Chondrocyte (in vitro differentiated cells): ENCODE results near the gene C12orf57. TPM values are rescaled to one million over a fixed set of nuclear protein-coding genes. Genes with fewer than 3 reads are reported as not detected.

Source experiments
- DNase-seq: peaks from one replicate; pipeline ENCODE4 v3.0.0; 2021; ENCODE audit warnings: mixed read lengths, low spot score
- H3K27ac Mint-ChIP-seq: one replicate; pipeline ENCODE4 v1.8.0; 2021; ENCODE audit warnings: mild to moderate bottlenecking, moderate library complexity, mixed read lengths; ENCODE audit not compliant: unreplicated experiment
- H3K27me3 Mint-ChIP-seq: 2 replicates; pipeline ENCODE4 v1.8.0; 2021; ENCODE audit warnings: low read depth, mixed read lengths
- H3K36me3 Mint-ChIP-seq: 2 replicates; pipeline ENCODE4 v1.8.0; 2021; ENCODE audit warnings: low read depth, mixed read lengths
- H3K4me1 Mint-ChIP-seq: 2 replicates; pipeline ENCODE4 v1.8.0; 2021; ENCODE audit warnings: low read depth, mild to moderate bottlenecking, mixed read lengths
- H3K4me3 Mint-ChIP-seq: one replicate; pipeline ENCODE4 v1.8.0; 2021; ENCODE audit warnings: mild to moderate bottlenecking, moderate library complexity, mixed read lengths; ENCODE audit not compliant: unreplicated experiment
- H3K9me3 Mint-ChIP-seq: 2 replicates; pipeline ENCODE4 v1.8.0; 2021; ENCODE audit warnings: low read depth, mixed read lengths
- CTCF ChIP-seq: fragments of 200-600 bp; sonication (generic); IDR thresholded peaks from 2 replicates; pipeline ENCODE4 v1.5.0; 2021; ENCODE audit warnings: antibody characterized with exemption, mild to moderate bottlenecking, moderate library complexity
- total RNA-seq: library from RNA; stranded (reverse); gene quantifications from 3 replicates; pipeline ENCODE4 v1.2.1, GENCODE V29; 2021

C12orf57 gene
- total RNA-seq, 1 donor from 2014 or later, result 233 TPM

GRCh38 chr12:6977653-6978052 is 33.8 kb downstream of the C12orf57 start:
- Mint-ChIP-seq H3K27me3 (no peaks in the 10 kb centered on the region), H3K4me1 (peaks cover 1% of the 10 kb centered on the region), H3K36me3 (peaks cover 22% of the 10 kb centered on the region), H3K4me3 (no peak overlapping the region), H3K27ac (no peak overlapping the region), H3K9me3 (no peaks in the 10 kb centered on the region)
- no peak for DNase-seq
- no peak for TF ChIP-seq CTCF

GRCh38 chr12:6978188-6978587 is 34.4 kb downstream of the C12orf57 start:
- Mint-ChIP-seq H3K27me3 (no peaks in the 10 kb centered on the region), H3K9me3 (no peaks in the 10 kb centered on the region), H3K4me3 (no peak overlapping the region), H3K4me1 (no peaks in the 10 kb centered on the region), H3K36me3 (peaks cover 22% of the 10 kb centered on the region), H3K27ac (no peak overlapping the region)
- no peak for DNase-seq
- TF ChIP-seq CTCF, result no peak

- TF ChIP-seq CTCF, result no peak
- H3K27ac Mint-ChIP-seq, result no peak overlapping the region
- no peaks in the 10 kb centered on the region for H3K9me3 Mint-ChIP-seq
- H3K4me3 Mint-ChIP-seq, result no peak overlapping the region
- no peaks in the 10 kb centered on the region for H3K27me3 Mint-ChIP-seq
- DNase-seq, result no peak
- peaks cover 22% of the 10 kb centered on the region for H3K36me3 Mint-ChIP-seq
- H3K4me1 Mint-ChIP-seq, result no peaks in the 10 kb centered on the region
Observed at GRCh38 chr12:6978611-6979011, 34.8 kb downstream of the C12orf57 start.

- Mint-ChIP-seq H3K27ac (no peak overlapping the region), H3K4me3 (no peak overlapping the region), H3K4me1 (no peaks in the 10 kb centered on the region), H3K9me3 (no peaks in the 10 kb centered on the region), H3K36me3 (peaks cover 22% of the 10 kb centered on the region), H3K27me3 (no peaks in the 10 kb centered on the region)
- no peak for DNase-seq
- TF ChIP-seq CTCF, result no peak
Observed at GRCh38 chr12:6979021-6979420, 35.2 kb downstream of the C12orf57 start.

- no peak for TF ChIP-seq CTCF
- Mint-ChIP-seq H3K9me3 (no peaks in the 10 kb centered on the region), H3K4me3 (no peak overlapping the region), H3K27ac (no peak overlapping the region), H3K27me3 (no peaks in the 10 kb centered on the region), H3K36me3 (peaks cover 22% of the 10 kb centered on the region), H3K4me1 (no peaks in the 10 kb centered on the region)
- DNase-seq, result no peak
Observed at GRCh38 chr12:6979453-6979852, 35.6 kb downstream of the C12orf57 start.
